Upper lobe of left lung (tissue), 4 donors: ENCODE results near the gene SOWAHA.

Source experiments
- EP300 ChIP-seq, 4 donors: sonication (generic); formaldehyde crosslinking; IDR thresholded peaks; one replicate each; pipeline ENCODE4 v1.5.1; 2017; ENCODE audit warnings: antibody characterized with exemption in 4 of 4, control low read depth in 2 of 4
- POLR2A ChIP-seq, 4 donors: fragments of 450-650 bp; IDR thresholded peaks; one replicate each; pipeline ENCODE4 v1.5.1; 2016 to 2017; ENCODE audit warnings: antibody characterized with exemption in 4 of 4, mild to moderate bottlenecking in 2 of 4
- POLR2AphosphoS5 ChIP-seq, 2 donors: sonication (generic); formaldehyde crosslinking; IDR thresholded peaks; one replicate each; pipeline ENCODE4 v1.5.1; 2017; ENCODE audit warnings: antibody characterized with exemption in 2 of 2

DNA sequence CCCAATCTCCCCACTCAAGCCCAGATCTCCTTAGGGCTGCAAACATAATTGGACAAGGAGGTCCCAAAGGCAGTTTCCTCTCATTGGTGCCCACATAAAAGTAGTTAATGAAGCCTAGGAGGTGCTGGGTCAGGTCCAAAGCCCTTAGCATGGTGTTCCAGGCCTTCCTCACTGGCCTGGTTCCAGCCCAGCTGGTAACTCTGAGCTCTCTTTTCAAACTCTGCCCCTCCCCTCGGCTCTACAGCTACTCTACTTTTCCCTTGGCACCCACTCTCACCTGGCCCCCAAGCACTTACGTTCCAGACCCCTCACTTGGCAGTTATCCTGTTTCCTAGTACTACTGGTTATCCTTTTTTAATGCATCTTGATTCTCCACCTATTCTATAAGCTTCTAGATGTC, 46.0 kb upstream of the SOWAHA start:
- TF ChIP-seq EP300 (IDR thresholded peaks at IDR 0.05) (no peak), POLR2A (IDR thresholded peaks at IDR 0.05) (no peak), POLR2AphosphoS5 (IDR thresholded peaks at IDR 0.05) (no peak)
